NCI-H1436 (cell line): Measurements from ENCODE around the gene JPH4.
A peak's percentile ranks its signal among the peaks of the same experiment; 100 is the strongest.

Experiments used
- DNase-seq: peaks from one replicate; lab custom pipeline; 2025; lab: John Stamatoyannopoulos, UW

The JPH4 gene

DNA sequence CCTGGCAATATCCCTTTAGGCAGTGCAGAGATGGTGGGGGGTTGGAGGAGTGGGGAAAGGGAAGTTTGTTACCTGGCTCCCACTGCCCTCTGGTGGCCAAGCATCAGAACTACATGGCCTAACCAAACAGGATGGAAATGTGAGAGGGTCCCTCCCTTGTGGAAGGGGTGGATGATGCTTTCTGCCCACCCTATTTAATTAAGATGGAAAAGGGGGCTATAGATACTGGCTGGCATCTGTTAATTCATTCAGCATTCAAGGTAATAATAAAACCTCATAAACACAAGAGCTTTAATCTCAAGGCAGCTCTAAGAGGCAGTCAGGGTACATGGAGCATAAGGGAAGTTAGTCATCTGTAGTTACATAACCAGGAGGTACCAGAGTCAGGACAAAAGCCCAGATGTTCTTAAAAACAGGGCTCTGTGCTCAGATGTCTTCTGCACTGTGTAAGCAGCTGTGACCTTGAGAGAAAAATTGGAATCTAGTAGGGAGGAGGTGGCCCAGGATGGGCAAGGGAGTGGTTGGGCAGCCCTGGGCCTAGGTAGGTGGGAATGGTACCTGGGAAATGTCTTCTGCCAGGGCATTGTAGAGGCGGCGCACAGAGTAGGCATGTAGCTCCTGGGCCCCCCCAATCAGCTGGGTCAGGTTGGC lies 15.6 kb downstream of the JPH4 start:
- peak; percentile 62 for DNase-seq

DNA sequence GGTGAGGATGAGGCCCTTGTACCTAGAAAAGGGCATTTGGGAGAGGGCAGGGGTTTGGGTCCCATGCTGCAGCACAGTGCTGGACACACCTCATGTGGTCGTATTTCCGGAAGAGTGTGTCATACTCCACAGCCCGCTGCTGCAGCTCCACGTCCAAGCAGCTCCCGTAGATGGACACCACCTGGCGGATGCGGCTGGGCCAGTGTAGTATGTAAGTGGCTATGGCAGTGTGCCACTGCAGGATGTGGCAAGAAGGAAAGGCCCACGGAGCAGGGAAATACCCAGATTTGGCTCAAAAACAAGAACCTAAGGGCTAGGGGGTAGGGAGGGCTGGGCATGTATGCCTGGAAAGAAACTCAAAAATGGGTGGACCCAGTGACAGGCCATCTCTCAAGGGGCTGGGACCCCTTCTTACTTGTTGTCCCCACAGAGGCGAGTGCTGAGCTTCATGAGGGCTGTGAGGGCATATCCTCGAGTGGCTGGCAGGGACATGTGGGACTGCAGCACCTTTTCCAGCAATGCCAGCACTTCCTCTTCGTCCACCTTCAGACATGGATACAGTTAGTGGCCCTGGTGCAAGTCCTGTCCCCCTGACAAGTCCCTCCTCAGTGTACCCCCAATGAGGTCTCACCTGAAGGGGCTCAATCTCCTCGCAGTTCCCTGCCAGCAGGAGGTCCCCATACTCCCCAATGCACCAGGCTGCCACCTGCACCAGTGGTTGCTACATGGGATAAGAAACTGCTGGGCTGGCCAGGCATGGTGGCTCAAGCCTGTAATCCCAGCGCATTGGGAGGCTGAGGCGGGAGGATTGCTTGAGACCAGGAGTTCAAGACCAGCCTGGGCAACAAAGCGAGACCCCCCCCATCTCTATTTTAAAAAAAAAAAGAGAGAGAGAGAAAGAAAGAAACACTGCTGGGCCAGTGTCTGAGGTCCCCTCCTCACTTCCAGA lies 16.4 kb downstream of the JPH4 start:
- no peak for DNase-seq

DNA sequence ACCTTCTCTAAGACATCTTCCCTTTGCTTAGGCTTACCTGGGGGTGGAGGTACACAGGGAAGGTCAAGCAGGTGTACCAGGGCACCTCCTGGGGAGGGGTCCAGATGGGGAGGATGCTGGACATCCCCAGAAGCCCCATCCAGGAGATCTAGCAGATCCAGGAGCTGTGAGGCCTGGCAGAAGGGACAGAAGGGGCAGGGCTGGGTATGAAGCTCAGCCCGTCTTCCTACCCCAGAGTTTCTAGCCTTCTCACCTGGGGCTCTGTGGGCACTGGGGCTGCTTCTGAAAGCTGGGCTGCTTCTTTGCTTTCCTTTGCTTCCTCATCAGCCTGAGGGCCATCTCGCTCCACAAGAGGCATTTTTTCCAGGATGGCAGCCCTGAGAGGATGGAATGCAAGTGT lies 17.3 kb downstream of the JPH4 start:
- no peak for DNase-seq

DNA sequence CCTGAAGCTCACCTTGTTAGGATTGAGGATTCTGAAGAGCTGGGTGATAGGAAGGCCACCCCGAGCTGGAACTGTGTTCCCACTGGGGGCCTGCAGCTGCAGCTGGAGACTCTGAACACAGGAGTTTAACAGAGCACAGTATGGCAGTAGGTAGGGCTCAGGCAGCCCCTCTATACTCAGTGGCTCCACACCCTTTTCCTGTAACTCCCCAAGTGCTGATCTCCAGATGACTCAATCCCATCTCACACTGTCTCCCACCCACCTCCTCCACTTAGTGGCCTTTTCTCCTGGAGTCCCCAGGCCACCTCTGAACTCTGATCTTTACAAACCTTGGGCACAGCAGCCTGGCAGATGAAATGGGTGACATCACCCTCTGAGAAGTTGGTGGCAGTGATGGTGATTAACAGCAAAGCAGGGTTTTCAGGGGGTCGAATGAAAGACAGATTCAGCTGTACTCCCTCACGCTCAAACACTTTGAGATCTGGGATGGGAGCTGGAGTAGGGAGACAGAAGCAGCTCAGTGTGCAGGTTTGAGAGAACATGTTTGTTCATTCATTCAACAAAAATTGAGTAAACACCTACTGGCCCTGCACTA lies 18.6 kb downstream of the JPH4 start:
- no peak for DNase-seq

DNA sequence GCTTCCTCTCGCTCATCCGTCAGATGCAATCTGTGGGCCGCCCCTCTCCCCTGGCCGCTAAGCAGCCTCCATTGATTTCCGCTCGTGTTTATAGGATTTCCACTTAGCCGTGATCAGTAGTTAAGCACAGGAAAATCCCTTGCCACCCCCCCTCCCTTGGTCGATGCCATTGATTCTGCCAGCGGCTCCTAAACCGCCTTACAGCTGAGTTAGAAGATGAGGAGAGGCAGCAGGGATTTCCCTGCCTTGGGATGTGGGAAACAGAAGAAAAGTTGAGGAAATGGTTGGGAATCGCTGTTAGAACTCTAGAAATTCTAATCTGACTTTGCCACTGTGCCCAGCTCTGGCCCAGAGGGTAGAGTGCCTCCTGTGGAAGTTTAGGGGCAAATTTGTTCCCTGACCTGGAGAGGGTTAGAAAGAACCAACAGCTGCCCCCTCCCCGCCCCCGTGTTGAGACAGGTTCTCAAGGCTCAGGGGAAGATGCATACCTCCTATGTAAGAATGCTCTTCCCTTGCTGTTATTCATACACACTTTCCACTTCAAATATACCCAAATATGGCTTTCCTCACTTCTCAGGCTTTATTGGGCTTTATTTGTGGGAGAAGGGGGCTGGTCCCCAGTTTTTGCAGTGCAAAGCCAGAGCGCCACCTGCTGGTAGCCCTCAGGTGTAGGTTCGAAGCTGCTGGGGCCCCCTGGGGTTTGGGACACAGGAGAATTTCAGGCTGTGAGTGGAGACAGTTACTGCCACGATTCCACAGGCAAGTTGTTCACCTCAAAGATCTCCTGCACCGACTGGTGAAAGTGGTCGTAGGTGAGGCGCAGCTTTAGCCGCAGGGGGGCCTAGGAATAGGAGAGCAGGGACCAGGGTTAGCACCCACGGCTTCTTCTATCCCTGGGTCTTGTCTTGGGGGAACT lies 19.3 kb downstream of the JPH4 start:
- peak; percentile 72 for DNase-seq

DNA sequence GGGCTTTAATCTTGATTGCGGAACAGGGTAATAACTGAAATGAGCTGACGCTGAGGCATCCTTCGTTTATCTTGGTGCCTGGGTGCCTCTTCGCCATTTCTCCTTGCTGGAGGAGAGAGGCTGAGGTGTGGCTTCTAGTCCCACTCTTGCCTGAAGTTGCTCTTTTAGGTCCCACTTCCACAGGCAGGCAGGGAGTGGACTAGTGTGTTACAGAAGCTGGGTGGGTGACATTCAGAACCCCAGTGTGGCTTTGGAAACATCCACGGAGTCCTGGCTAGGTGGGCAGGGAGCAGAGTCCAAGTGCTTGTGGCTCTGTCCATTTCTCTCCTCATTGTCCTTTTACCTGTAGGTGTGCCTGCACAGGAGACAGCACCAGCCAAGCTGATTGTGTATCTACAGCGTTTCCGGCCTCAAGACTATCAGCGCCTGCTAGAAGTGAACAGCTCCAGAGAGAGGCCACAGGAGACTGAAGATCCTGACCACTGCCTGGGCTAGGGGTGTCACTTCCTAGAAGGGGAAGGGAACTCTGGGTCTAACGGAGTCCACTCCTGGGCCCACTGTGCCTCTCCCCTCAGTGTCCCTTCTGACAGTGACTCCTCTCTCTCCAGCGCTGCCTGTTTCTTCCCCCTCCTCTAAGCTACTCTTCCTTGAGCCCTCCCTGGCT lies 20.1 kb downstream of the JPH4 start:
- DNase-seq: no peak

DNA sequence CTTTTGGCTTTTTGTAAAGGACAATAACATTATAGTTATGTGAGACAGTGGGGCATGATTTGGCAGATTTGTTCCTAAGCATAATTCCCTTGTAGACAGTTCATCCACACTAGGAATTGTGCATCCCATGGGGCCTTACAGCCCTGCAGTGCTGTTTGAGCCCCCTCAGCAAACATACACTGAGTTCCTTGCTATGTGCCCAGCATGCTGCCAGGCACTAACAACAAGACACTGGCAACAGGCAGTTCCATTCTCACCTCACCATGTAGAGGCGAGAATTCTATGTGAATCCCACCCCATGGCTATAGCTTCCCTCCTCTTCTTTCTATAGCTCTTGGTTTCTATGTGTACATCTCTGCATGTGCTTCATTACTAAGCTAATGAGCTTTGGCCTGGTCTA lies 20.6 kb downstream of the JPH4 start:
- DNase-seq: no peak

DNA sequence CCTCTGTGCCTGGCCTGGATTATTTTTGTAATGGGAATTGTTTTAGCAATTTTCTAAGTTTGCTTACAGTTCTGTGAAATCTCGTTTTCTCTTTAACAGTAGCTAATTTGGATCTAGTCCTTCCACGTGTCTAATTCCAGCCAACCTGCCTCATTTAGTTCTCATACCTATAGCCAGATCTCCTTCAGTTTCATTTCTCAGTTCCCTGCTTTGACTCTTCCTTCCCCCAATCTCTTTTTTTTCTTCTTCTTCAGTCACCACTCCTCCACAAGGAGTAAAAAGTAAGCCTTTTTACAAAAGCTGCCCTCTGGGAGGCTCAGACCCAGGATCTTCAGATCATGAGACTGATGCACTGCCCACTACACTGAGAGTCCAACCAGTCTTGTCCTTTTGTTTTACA lies 21.1 kb downstream of the JPH4 start:
- DNase-seq: no peak

DNA sequence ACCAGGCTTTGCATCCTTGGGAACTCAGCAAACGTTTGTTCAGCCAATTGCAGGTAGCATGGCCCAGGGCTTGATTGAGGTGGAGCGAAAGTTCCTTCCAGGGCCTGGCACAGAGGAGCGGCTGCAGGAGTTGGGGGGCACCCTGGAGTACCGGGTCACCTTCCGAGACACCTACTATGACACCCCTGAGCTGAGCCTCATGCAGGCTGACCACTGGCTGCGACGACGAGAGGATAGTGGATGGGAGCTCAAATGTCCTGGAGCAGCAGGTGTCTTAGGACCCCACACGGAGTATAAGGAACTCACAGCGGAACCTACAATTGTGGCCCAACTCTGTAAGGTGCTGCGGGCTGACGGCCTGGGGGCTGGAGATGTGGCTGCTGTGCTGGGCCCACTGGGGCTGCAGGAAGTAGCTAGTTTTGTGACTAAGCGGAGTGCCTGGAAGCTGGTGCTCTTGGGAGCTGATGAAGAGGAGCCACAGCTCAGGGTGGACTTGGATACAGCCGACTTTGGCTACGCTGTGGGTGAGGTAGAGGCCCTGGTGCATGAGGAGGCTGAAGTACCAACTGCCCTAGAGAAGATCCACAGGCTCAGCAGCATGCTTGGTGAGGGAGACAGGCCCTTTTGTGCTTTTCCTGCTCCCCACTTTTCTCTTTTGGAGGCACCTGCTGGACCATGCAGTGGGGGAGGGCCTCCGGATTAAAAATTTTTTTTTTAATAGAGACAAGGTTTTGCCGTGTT lies 21.7 kb downstream of the JPH4 start:
- no peak for DNase-seq

DNA sequence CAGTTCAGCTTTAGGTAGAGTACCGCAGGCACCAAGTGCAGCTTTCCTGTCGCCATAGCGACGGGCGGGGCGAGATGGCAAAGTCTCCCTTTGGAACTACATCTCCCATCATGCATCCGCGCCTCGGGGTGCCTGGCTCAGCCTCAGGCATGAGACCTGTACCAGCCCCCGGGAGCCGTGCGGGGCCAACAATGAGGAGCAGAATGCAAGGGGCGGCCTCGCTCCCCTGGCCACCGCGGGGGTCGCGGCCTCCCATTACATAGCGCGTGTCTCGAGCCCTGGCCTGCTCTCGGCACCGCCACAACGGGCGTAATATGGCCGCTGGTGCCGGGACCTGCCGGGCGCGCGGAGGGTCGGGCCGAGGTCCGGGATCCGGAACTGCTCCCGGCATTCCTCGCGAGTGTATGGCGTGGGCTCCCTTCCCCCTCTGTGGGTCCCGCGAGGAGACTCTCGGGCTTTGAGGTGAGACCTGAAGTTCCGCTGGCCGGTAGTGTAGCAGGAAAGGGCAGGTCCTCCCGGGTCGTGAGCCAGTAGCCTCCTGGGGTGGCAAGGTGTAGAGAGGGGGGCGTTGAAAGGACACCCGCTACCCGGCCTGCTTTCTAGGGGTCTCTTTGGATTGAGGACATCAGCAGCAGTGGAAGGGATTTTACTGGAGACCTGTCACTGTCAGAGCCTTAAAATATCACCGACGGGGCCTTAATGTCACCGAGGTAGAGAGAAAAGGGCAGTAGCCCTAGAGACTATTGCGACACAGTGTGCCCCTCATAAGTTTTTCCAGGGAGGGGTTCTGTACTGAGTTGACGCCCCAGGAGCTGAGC lies 22.5 kb downstream of the JPH4 start, which contains the start of gene THTPA:
TSS of gene THTPA (plus strand) at position 390 of the 818 bp plus-strand sequence. CDS start 487 bp downstream, outside the sequence.
- DNase-seq: peak; percentile 89

DNA sequence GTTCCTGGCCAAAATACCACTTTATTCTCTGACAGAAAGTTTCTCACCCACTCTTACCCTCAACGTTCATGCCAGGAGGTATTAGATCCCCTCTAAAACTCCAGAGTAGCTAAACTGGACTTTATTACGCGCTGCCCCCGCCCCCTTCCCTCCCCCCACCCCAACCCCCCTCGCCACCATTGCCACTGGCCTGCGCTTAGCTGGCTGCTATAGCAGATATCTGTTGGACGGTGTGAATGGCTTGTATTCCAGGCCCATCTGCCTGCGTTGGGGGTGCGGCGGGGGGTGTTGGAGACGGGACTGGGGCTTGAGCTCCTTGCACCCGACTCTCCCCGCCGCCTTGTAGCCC lies 23.1 kb downstream of the JPH4 start:
- DNase-seq: no peak

DNA sequence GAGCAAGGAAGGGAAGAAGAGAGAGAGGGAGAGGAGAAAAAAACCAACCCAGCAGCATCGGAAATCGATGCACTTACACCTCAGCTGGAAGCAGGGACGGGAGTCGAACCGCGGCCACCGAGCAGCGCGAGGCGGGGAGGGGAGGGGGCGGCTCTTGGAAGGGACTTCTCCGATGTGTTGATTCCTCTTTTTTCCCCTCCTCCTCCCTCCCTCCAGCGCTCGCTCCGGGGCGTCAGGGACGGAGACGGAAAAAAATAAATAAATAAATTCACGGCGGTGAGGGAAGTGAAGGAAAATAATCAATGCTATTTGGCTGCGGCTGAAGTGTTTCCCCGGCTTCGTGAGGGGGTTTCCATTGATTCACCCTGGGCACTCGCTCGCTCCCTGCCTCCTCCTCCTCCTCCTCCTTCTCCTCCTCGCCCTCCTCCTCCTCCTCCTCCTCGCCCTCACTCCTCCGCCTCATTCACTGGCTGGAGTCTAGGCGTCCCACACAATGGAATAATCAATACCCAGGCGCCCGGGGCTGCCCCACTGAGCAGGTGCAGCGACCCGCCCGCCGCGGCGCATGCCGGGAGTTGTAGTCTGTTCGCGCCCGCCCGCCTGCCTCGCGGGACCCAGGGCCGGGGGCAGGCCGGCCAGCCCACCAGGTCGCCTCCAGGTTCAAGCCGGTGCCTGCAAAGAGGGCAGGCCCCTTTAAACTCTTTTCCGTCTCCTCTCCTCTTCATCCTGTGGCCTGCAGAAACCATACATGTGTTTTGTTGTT lies 27.1 kb downstream of the JPH4 start, which contains the start of gene ZFHX2:
TSS of gene ZFHX2 (minus strand) at position 500 of the 763 bp plus-strand sequence. CDS start 16,440 bp downstream, outside the sequence.
- peak; percentile 91 for DNase-seq

DNA sequence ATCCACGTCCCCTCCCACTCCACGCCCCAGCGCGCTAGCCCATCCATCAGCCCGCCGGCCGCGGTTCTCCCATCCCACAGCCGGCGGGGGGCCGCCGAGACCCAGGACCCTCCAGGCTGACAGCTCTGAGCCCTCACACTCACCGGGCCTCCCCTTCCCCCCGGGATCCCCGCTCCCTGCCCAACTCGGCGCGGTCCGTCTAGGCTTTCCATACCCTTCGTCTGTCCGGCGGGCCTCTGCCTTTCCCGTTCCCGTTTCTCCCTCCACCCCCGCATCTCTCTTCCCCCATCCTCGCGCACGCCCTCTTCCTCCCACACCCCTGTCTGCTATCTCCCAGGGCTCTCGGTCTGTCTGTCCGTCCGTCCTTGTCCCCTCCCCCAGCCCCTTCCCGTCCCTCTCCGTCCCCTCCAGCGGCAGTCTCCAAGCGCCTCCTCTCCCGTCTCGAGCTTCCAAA lies 27.8 kb downstream of the JPH4 start:
- DNase-seq: no peak

DNA sequence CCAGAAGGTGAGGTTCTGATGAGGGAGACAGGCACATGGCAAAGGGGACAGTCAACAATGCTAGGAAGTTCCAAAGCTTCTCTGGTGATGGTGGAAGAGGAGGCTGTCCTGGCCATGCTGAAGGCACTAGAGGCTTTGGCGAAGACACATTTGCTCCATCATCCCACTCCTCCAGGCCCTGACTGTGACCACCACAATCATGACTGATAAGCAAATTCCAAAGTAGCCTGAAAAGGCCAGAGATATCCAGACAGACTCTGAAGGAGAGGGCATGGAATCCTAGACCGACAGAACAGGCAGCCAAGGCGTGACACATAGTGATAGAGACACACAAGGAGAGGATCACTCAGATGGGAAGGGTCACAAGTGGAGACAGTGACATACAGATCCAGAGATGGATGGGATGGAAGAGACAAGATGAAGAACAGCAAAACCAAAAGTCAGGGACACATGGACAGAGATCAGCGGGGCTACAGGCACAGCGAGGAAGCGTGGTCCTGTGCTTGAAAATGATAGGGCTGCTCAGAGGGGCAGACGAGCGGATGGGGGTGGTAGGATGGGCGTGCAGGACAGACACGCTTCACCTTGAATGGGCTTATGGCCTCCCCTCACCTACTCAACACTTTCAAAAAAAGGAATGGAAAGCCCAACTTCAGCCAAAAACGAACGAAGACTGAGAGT lies 28.3 kb downstream of the JPH4 start:
- DNase-seq: no peak

DNA sequence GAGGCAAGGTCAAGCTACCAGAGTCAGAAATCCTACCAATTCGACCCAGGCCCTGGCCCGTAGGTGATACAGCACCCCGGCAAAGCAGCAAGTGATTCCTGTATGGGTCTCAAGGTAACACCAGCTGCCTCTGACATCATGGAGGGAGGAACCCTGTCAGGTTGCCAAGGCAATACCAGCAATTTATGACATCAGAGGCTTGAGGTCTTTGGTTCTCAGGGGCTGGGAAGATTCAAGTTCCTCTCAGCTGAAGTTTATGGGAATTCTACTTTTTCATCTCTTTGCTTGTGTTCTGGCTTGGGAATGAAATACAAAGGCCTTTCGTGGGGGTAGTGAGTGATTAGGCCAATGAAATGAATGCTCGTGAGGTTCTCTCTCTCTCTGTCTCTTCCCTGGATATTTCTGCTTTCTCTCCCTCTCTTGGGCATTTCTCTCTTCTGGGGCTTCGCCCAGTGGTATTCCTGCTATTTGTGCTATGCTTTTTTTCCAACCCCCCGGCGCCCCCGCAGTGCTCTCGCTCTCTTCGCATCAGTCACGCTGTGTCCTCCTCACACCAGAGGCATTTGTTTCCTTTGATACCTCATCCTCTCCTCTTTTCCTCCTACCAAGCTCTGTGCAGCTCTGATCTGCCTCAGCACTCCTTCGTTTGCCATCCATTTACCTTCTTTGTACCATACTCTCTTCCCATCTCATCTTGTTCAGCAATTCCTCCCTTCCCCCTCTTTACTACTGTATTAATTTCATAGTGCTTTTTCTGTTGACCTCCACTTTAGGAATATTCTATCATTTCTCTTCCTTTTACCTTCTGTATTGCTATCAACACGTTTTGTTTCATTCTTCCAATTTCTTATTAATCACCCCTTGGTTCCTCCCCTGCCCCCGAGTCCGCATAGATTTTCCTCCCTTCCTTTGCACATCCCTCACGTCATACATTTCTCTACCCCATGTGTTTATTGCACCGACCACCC lies 30.0 kb downstream of the JPH4 start:
- peak; percentile 67 for DNase-seq

DNA sequence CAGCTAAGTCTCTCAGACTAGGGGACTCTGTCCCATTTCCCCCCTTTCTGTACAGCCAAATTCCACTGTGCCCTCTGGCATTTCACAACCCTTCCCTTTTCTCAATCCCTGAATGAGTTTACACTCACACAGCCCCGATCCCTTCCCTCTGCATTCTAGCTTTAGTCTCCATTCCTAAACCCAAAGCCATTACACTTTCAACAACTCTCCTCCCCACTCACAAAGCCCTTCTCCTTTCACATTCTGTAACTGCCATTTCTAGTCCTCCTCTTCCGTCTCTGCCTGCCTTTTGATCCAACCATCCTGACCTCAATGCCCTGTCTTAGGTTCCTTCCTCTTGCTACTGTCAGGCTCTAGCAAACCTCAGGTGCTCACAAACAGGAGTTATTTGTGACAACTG lies 30.7 kb downstream of the JPH4 start:
- DNase-seq: no peak
